Neuronal stem cell (in vitro differentiated cells): ENCODE measurements around the gene ISCA2.

ENCODE experiments used
- DNase-seq: peaks from one replicate; pipeline ENCODE4 v3.0.0-alpha.2; 2013; ENCODE audit warnings: low spot score
- H2AFZ ChIP-seq: one replicate; pipeline ENCODE4 v1.6.1; 2013; ENCODE audit warnings: mild to moderate bottlenecking, low read length, inconsistent platforms
- H2AK5ac ChIP-seq: 2 replicates; pipeline ENCODE4 v1.6.1; 2013; ENCODE audit warnings: low read depth, mild to moderate bottlenecking, inconsistent platforms, low read length, moderate library complexity, mixed read lengths
- H2BK120ac ChIP-seq: 2 replicates; pipeline ENCODE4 v1.6.1; 2013; ENCODE audit warnings: low read depth, mild to moderate bottlenecking, inconsistent platforms, low read length, moderate library complexity, mixed read lengths
- H2BK12ac ChIP-seq: one replicate; pipeline ENCODE4 v1.6.1; 2013; ENCODE audit warnings: low read length, inconsistent platforms
- H2BK15ac ChIP-seq: 2 replicates; pipeline ENCODE4 v1.6.1; 2013; ENCODE audit warnings: mild to moderate bottlenecking, low read length, inconsistent platforms, mixed read lengths
- H2BK5ac ChIP-seq: one replicate; pipeline ENCODE4 v1.6.1; 2013; ENCODE audit warnings: inconsistent platforms, mild to moderate bottlenecking, low read length, moderate library complexity
- H3K14ac ChIP-seq: one replicate; pipeline ENCODE4 v1.6.1; 2013; ENCODE audit warnings: low read length, inconsistent platforms
- H3K18ac ChIP-seq: 2 replicates; pipeline ENCODE4 v1.6.1; 2013; ENCODE audit warnings: low read length, inconsistent platforms
- H3K23ac ChIP-seq: 2 replicates; pipeline ENCODE4 v1.6.1; 2013; ENCODE audit warnings: low read depth, mild to moderate bottlenecking, mixed read lengths, low read length, inconsistent platforms; ENCODE audit not compliant: poor library complexity
- H3K27ac ChIP-seq: replicated peaks from 3 replicates; pipeline ENCODE4 v1.5.1; 2013; ENCODE audit warnings: low read length, inconsistent platforms
- H3K27me3 ChIP-seq, 3 experiments: 2 replicates each; pipeline ENCODE4 v1.6.1; 2013; ENCODE audit warnings: low read length in 3 of 3, mild to moderate bottlenecking in 2 of 3, inconsistent platforms in 1 of 3, low read depth in 1 of 3, mixed read lengths in 1 of 3, moderate library complexity in 1 of 3; ENCODE audit not compliant: control insufficient read depth in 3 of 3, insufficient read depth in 3 of 3
- H3K36me3 ChIP-seq, 2 donors: replicated peaks in 1 of 2; 2 replicates each; pipeline ENCODE4 v1.6.1; 2013; ENCODE audit warnings: low read length in 2 of 2; ENCODE audit not compliant: control insufficient read depth in 2 of 2, insufficient read depth in 2 of 2
- H3K4ac ChIP-seq: 2 replicates; pipeline ENCODE4 v1.6.1; 2013; ENCODE audit warnings: inconsistent platforms, mild to moderate bottlenecking, low read length, moderate library complexity
- H3K4me1 ChIP-seq, 2 donors: 1 replicate in 1 of 2; 2 replicates in 1 of 2; pipeline ENCODE4 v1.6.1; 2013; ENCODE audit warnings: low read length in 2 of 2, low read depth in 1 of 2; ENCODE audit not compliant: control insufficient read depth in 2 of 2, insufficient read depth in 1 of 2
- H3K4me2 ChIP-seq: one replicate; pipeline ENCODE4 v1.6.1; 2013; ENCODE audit warnings: mild to moderate bottlenecking, low read length, inconsistent platforms; ENCODE audit not compliant: insufficient read depth, poor library complexity, severe bottlenecking
- H3K4me3 ChIP-seq, 2 donors: 2 replicates each; pipeline ENCODE4 v1.5.1; 2013; ENCODE audit warnings: low read length in 2 of 2, mild to moderate bottlenecking in 2 of 2, inconsistent platforms in 1 of 2, moderate library complexity in 1 of 2
- H3K79me1 ChIP-seq: one replicate; pipeline ENCODE4 v1.6.1; 2013; ENCODE audit warnings: low read depth, mild to moderate bottlenecking, inconsistent platforms, low read length, moderate library complexity
- H3K9ac ChIP-seq: one replicate; pipeline ENCODE4 v1.6.1; 2013; ENCODE audit warnings: mild to moderate bottlenecking, low read depth, low read length, inconsistent platforms; ENCODE audit not compliant: poor library complexity
- H3K9me3 ChIP-seq, 2 donors: replicated peaks in 1 of 2; 2 replicates each; pipeline versions ENCODE3 to v1.6.1; 2013; ENCODE audit warnings: low read length in 2 of 2, mild to moderate bottlenecking in 2 of 2, inconsistent platforms in 1 of 2, low read depth in 1 of 2, mixed read lengths in 1 of 2, moderate library complexity in 1 of 2; ENCODE audit not compliant: control insufficient read depth in 2 of 2, insufficient read depth in 1 of 2
- H4K8ac ChIP-seq: one replicate; pipeline ENCODE4 v1.6.1; 2013; ENCODE audit warnings: low read depth, mild to moderate bottlenecking, inconsistent platforms, low read length, moderate library complexity
- H4K91ac ChIP-seq: one replicate; pipeline ENCODE4 v1.6.1; 2013; ENCODE audit warnings: low read length, low read depth, mild to moderate bottlenecking, inconsistent platforms; ENCODE audit not compliant: poor library complexity
- WGBS, 2 donors: extraction: QIAGEN DNeasy Blood & Tissue Kit; methylation state at CpG; one replicate each; pipeline ENCODE4 v1.1.7; 2013; ENCODE audit warnings: missing lambda C conversion rate in 2 of 2, mixed read lengths in 1 of 2; ENCODE audit not compliant: insufficient read length in 2 of 2, insufficient replicate concordance in 1 of 2; ENCODE audit errors: extremely low coverage in 2 of 2; 5-methylcytosine and 5-hydroxymethylcytosine counted together

ISCA2 gene

GRCh38 chr14:74507840-74508239, 14.3 kb downstream of the ISCA2 start:
- H2AFZ ChIP-seq = no peak overlapping the region
- no peak overlapping the region for H2BK15ac ChIP-seq
- peak overlapping the region; percentile 97 for H2AK5ac ChIP-seq
- H3K9ac ChIP-seq = no peak overlapping the region
- H3K79me1 ChIP-seq = no peaks in the 10 kb centered on the region
- no peak overlapping the region for H3K4ac ChIP-seq
- no peak overlapping the region for H2BK120ac ChIP-seq
- no peak for DNase-seq
- no peak overlapping the region for H4K8ac ChIP-seq
- no peak overlapping the region for H4K91ac ChIP-seq
- H3K4me1 ChIP-seq = peaks cover 20 to 32% of the 10 kb centered on the region in 2 donors
- no peak overlapping the region for H3K18ac ChIP-seq
- no peak overlapping the region for H2BK5ac ChIP-seq
- no peaks in the 10 kb centered on the region for H3K36me3 ChIP-seq
- WGBS, 2 donors = no CpG with 5 or more reads among the region's 5 CpGs
- H2BK12ac ChIP-seq = no peak overlapping the region
- H3K4me3 ChIP-seq = no peak overlapping the region
- no peaks in the 10 kb centered on the region for H3K27me3 ChIP-seq
- H3K4me2 ChIP-seq = no peak overlapping the region
- no peak overlapping the region for H3K14ac ChIP-seq
- no peaks in the 10 kb centered on the region for H3K9me3 ChIP-seq
- H3K27ac ChIP-seq = no peak overlapping the region
- no peak overlapping the region for H3K23ac ChIP-seq

- no peak overlapping the region for H2AFZ ChIP-seq
- H3K9ac ChIP-seq = no peak overlapping the region
- H3K23ac ChIP-seq = peak overlapping the region; percentile 62
- H2BK120ac ChIP-seq = peak overlapping the region; percentile 14
- H2BK5ac ChIP-seq = no peak overlapping the region
- H3K4me1 ChIP-seq = peaks cover 20 to 32% of the 10 kb centered on the region in 2 donors
- H3K18ac ChIP-seq = peak overlapping the region; percentile 91
- peak overlapping the region; percentile 85 for H3K14ac ChIP-seq
- no peaks in the 10 kb centered on the region for H3K79me1 ChIP-seq
- H3K36me3 ChIP-seq = no peaks in the 10 kb centered on the region
- H2BK15ac ChIP-seq = peak overlapping the region; percentile 95
- H4K8ac ChIP-seq = peak overlapping the region; percentile 98
- H3K27ac ChIP-seq = no peak overlapping the region
- H3K27me3 ChIP-seq = no peaks in the 10 kb centered on the region
- H2AK5ac ChIP-seq = peak overlapping the region; percentile 97
- peak overlapping the region; percentile 96 for H2BK12ac ChIP-seq
- no CpG with 5 or more reads among the region's 15 CpGs for WGBS, 2 donors
- DNase-seq = no peak
- no peaks in the 10 kb centered on the region for H3K9me3 ChIP-seq
- peak overlapping the region; percentile 67 for H4K91ac ChIP-seq
- H3K4me3 ChIP-seq = no peak overlapping the region
- H3K4me2 ChIP-seq = no peak overlapping the region
- H3K4ac ChIP-seq = no peak overlapping the region
Measured at GRCh38 chr14:74508292-74508731, 14.7 kb downstream of the ISCA2 start.

- Histone ChIP-seq H3K4me2 (no peak overlapping the region), H2AFZ (no peak overlapping the region), H4K91ac (peak overlapping the region; percentile 67), H3K27me3 (no peaks in the 10 kb centered on the region), H4K8ac (peak overlapping the region; percentile 98), H3K4me3 (no peak overlapping the region), H2BK12ac (peak overlapping the region; percentile 96), H2BK5ac (peak overlapping the region; percentile 76), H2BK15ac (peak overlapping the region; percentile 95), H3K23ac (peak overlapping the region; percentile 62), H3K9ac (peak overlapping the region; percentile 22), H3K36me3 (no peaks in the 10 kb centered on the region), H3K14ac (peak overlapping the region; percentile 85), H3K4ac (no peak overlapping the region), H3K9me3 (no peaks in the 10 kb centered on the region), H3K18ac (peak overlapping the region; percentile 91), H3K79me1 (no peaks in the 10 kb centered on the region), H3K4me1 (peaks cover 22 to 32% of the 10 kb centered on the region in 2 donors), H2AK5ac (peak overlapping the region; percentile 97), H2BK120ac (peak overlapping the region; percentile 14), H3K27ac (no peak overlapping the region)
- DNase-seq = no peak
- no CpG with 5 or more reads among the region's 13 CpGs for WGBS, 2 donors
Measured at GRCh38 chr14:74508844-74509428, 15.4 kb downstream of the ISCA2 start.

GRCh38 chr14:74509587-74510222, 16.1 kb downstream of the ISCA2 start:
- Histone ChIP-seq H2BK120ac (no peak overlapping the region), H3K4me3 (no peak overlapping the region)
- no CpG with 5 or more reads among the region's 10 CpGs for WGBS, 2 donors

More at GRCh38 chr14:74509587-74510222, 16.1 kb downstream of the ISCA2 start:
- Histone ChIP-seq H2AK5ac (peak overlapping the region; percentile 99), H3K9ac (peak overlapping the region; percentile 39), H3K23ac (no peak overlapping the region), H4K91ac (no peak overlapping the region), H3K18ac (peak overlapping the region; percentile 94), H3K27me3 (no peaks in the 10 kb centered on the region), H4K8ac (no peak overlapping the region), H2AFZ (peak overlapping the region; percentile 75), H3K14ac (peak overlapping the region; percentile 76), H3K4ac (peak overlapping the region; percentile 68), H2BK5ac (peak overlapping the region; percentile 76), H3K9me3 (no peaks in the 10 kb centered on the region), H3K79me1 (no peaks in the 10 kb centered on the region), H2BK12ac (peak overlapping the region; percentile 96), H3K27ac (peak overlapping the region; percentile 72), H2BK15ac (peak overlapping the region; percentile 95), H3K4me1 (peaks cover 30 to 34% of the 10 kb centered on the region in 2 donors), H3K4me2 (no peak overlapping the region), H3K36me3 (no peaks in the 10 kb centered on the region)
- DNase-seq = no peak
